ENCODE results near the gene ITGAX. TPM values are rescaled to one million over a fixed set of nuclear protein-coding genes. Genes with fewer than 3 reads are reported as not detected.

ITGAX gene
- total and polyA plus RNA-seq, 2 donors (not counting 1 experiment from before 2014, with no cell fraction given): 48.0 to 78.8 TPM

GRCh38 chr16:31404353-31405064 is 49.5 kb downstream of the ITGAX start:
- Mint-ChIP-seq H3K9me3 (ENCODE audit: insufficient read depth) (no peaks in the 10 kb centered on the region), H3K27ac (no peak overlapping the region), H3K4me1 (peaks cover 4% of the 10 kb centered on the region), H3K27me3 (peaks cover 3% of the 10 kb centered on the region), H3K4me3 (no peak overlapping the region)
- Histone ChIP-seq H3K79me2 (ENCODE audit: control insufficient read depth, insufficient read depth, low read length) (no peaks in the 10 kb centered on the region), H3K4me2 (replicated peaks; ENCODE audit: low read depth, low read length, poor library complexity, severe bottlenecking) (no peak overlapping the region), H3K4me3 (ENCODE audit: control extremely low read depth in 1 of 5, extremely low read depth in 1 of 5, insufficient read depth in 1 of 5, low read depth in 2 of 5, low read length in 4 of 5) (no peak overlapping the region), H3K4me1 (ENCODE audit: control insufficient read depth in 2 of 2, insufficient read depth in 2 of 2, low read length in 2 of 2) (peaks cover 0 to 7% of the 10 kb centered on the region in 2 donors), H3K9ac (ENCODE audit: low read length) (no peak overlapping the region), H3K36me3 (replicated peaks in 1 of 2; ENCODE audit: control extremely low read depth in 1 of 2, control insufficient read depth in 1 of 2, extremely low read depth in 1 of 2, insufficient read depth in 2 of 2, low read length in 1 of 2) (no peaks in the 10 kb centered on the region), H3K27me3 (replicated peaks in 1 of 4; ENCODE audit: control extremely low read depth in 1 of 4, control insufficient read depth in 3 of 4, insufficient read depth in 4 of 4, low read length in 3 of 4) (no peaks in the 10 kb centered on the region), H2AFZ (ENCODE audit: insufficient read depth, low read depth, low read length, poor library complexity, severe bottlenecking) (peak overlapping the region; percentile 28), H4K20me1 (ENCODE audit: control insufficient read depth, insufficient read depth, low read length, poor library complexity, severe bottlenecking) (no peaks in the 10 kb centered on the region), H3K9me3 (ENCODE audit: control extremely low read depth in 1 of 3, control insufficient read depth in 2 of 3, insufficient read depth in 1 of 3, low read length in 2 of 3) (peaks cover 0 to 9% (median 3%) of the 10 kb centered on the region in 3 donors), H3K27ac (ENCODE audit: low read length in 2 of 2) (no peak overlapping the region)
- 43% methylated on average over 9 of the region's 9 CpGs for WGBS (ENCODE audit: insufficient coverage)
- intact Hi-C loops (cut with micrococcal nuclease): no loop called here
- no peak for DNase-seq
- ChIA-PET CTCF (no interaction called here), POLR2A (no interaction called here)
- no peak for ATAC-seq (ENCODE audit: low read depth)
- TF ChIP-seq EZH2 (IDR thresholded peaks at IDR 0.05; ENCODE audit: borderline replicate concordance, insufficient read depth, low read depth, low read length, poor library complexity, severe bottlenecking): no peak
- TF ChIP-seq, protein P1, sequence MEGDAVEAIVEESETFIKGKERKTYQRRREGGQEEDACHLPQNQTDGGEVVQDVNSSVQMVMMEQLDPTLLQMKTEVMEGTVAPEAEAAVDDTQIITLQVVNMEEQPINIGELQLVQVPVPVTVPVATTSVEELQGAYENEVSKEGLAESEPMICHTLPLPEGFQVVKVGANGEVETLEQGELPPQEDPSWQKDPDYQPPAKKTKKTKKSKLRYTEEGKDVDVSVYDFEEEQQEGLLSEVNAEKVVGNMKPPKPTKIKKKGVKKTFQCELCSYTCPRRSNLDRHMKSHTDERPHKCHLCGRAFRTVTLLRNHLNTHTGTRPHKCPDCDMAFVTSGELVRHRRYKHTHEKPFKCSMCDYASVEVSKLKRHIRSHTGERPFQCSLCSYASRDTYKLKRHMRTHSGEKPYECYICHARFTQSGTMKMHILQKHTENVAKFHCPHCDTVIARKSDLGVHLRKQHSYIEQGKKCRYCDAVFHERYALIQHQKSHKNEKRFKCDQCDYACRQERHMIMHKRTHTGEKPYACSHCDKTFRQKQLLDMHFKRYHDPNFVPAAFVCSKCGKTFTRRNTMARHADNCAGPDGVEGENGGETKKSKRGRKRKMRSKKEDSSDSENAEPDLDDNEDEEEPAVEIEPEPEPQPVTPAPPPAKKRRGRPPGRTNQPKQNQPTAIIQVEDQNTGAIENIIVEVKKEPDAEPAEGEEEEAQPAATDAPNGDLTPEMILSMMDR (IDR thresholded peaks at IDR 0.05): no peak

DNA sequence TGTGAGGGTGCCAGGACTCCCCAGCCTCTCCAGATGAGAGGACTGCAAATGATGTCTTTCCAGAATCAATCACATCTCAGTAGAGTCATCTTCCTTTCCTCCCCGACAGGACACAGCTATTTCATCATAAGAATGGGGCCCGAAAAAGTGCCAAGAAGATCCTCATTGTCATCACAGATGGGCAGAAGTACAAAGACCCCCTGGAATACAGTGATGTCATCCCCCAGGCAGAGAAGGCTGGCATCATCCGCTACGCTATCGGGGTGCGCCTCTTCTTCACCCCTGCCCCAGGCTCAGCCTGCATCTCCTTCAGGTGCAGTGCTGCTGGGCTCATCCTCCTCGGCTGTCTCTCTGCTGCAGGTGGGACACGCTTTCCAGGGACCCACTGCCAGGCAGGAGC is 52.4 kb downstream of the ITGAX start:
- WGBS (ENCODE audit: insufficient coverage): 93% methylated on average over 8 of the region's 8 CpGs
- no peak for TF ChIP-seq EZH2 (IDR thresholded peaks at IDR 0.05; ENCODE audit: borderline replicate concordance, insufficient read depth, low read depth, low read length, poor library complexity, severe bottlenecking)
- TF ChIP-seq, protein P1 (IDR thresholded peaks at IDR 0.05): no peak
- Mint-ChIP-seq H3K27ac (no peak overlapping the region), H3K9me3 (ENCODE audit: insufficient read depth) (no peaks in the 10 kb centered on the region), H3K4me3 (no peak overlapping the region), H3K4me1 (no peaks in the 10 kb centered on the region), H3K27me3 (peaks cover 3% of the 10 kb centered on the region)
- Histone ChIP-seq H3K36me3 (replicated peaks in 1 of 2; ENCODE audit: control extremely low read depth in 1 of 2, control insufficient read depth in 1 of 2, extremely low read depth in 1 of 2, insufficient read depth in 2 of 2, low read length in 1 of 2) (no peaks in the 10 kb centered on the region), H4K20me1 (ENCODE audit: control insufficient read depth, insufficient read depth, low read length, poor library complexity, severe bottlenecking) (no peaks in the 10 kb centered on the region), H3K9ac (ENCODE audit: low read length) (no peak overlapping the region), H3K4me3 (ENCODE audit: control extremely low read depth in 1 of 5, extremely low read depth in 1 of 5, insufficient read depth in 1 of 5, low read depth in 2 of 5, low read length in 4 of 5) (no peak overlapping the region), H3K4me1 (ENCODE audit: control insufficient read depth in 2 of 2, insufficient read depth in 2 of 2, low read length in 2 of 2) (no peaks in the 10 kb centered on the region), H3K27me3 (replicated peaks in 1 of 4; ENCODE audit: control extremely low read depth in 1 of 4, control insufficient read depth in 3 of 4, insufficient read depth in 4 of 4, low read length in 3 of 4) (no peaks in the 10 kb centered on the region), H3K27ac (ENCODE audit: low read length in 2 of 2) (no peak overlapping the region), H3K4me2 (replicated peaks; ENCODE audit: low read depth, low read length, poor library complexity, severe bottlenecking) (no peak overlapping the region), H3K9me3 (ENCODE audit: control extremely low read depth in 1 of 3, control insufficient read depth in 2 of 3, insufficient read depth in 1 of 3, low read length in 2 of 3) (no peaks in the 10 kb centered on the region), H3K79me2 (ENCODE audit: control insufficient read depth, insufficient read depth, low read length) (no peaks in the 10 kb centered on the region), H2AFZ (ENCODE audit: insufficient read depth, low read depth, low read length, poor library complexity, severe bottlenecking) (no peak overlapping the region)
- intact Hi-C loops (cut with micrococcal nuclease): no loop called here
- ATAC-seq (ENCODE audit: low read depth) (no peak), DNase-seq (no peak)
- CTCF ChIA-PET: no interaction called here
- POLR2A ChIA-PET: interaction anchor here (0.6 kb wide), 1 partner anchor 659 kb away, joined by 4 read pairs; no protein-coding TSS in a partner anchor
